KOPT-K1 (cell line): ENCODE results near the gene CHMP6.

ENCODE experiments used
- H3K27ac ChIP-seq: fragments of 200-600 bp; sonication (generic); 2 replicates; pipeline ENCODE4 v1.5.1; 2016; ENCODE audit warnings: antibody characterized with exemption, mild to moderate bottlenecking, low read depth, low read length; ENCODE audit not compliant: poor library complexity, severe bottlenecking
- H3K36me3 ChIP-seq: fragments of 200-600 bp; sonication (generic); 2 replicates; pipeline ENCODE4 v1.5.1; 2017; ENCODE audit warnings: antibody characterized with exemption, mild to moderate bottlenecking, low read length, moderate library complexity; ENCODE audit not compliant: insufficient read depth
- H3K9me3 ChIP-seq: fragments of 200-600 bp; sonication (generic); 2 replicates; pipeline ENCODE4 v1.5.1; 2017; ENCODE audit warnings: antibody characterized with exemption, low read length, mild to moderate bottlenecking; ENCODE audit not compliant: insufficient read depth, poor library complexity, severe bottlenecking

CHMP6 gene

GRCh38 chr17:80964544-80964856, 27.1 kb upstream of the CHMP6 start:
- no peak overlapping the region for H3K27ac ChIP-seq
- H3K36me3 ChIP-seq = peaks cover 64% of the 10 kb centered on the region
- no peaks in the 10 kb centered on the region for H3K9me3 ChIP-seq

GRCh38 chr17:80964859-80965580, 26.6 kb upstream of the CHMP6 start:
- Histone ChIP-seq H3K36me3 (peaks cover 59% of the 10 kb centered on the region), H3K9me3 (no peaks in the 10 kb centered on the region), H3K27ac (no peak overlapping the region)

GRCh38 chr17:80965606-80966005, 26.0 kb upstream of the CHMP6 start:
- Histone ChIP-seq H3K36me3 (peaks cover 53% of the 10 kb centered on the region), H3K27ac (no peak overlapping the region), H3K9me3 (no peaks in the 10 kb centered on the region)

GRCh38 chr17:80967404-80967872, 24.2 kb upstream of the CHMP6 start:
- no peak overlapping the region for H3K27ac ChIP-seq
- H3K36me3 ChIP-seq = peaks cover 35% of the 10 kb centered on the region
- H3K9me3 ChIP-seq = no peaks in the 10 kb centered on the region

GRCh38 chr17:80968602-80969029, 23.0 kb upstream of the CHMP6 start:
- Histone ChIP-seq H3K27ac (no peak overlapping the region), H3K36me3 (peaks cover 27% of the 10 kb centered on the region), H3K9me3 (no peaks in the 10 kb centered on the region)

GRCh38 chr17:80969030-80969673, 22.5 kb upstream of the CHMP6 start:
- H3K9me3 ChIP-seq = no peaks in the 10 kb centered on the region
- no peak overlapping the region for H3K27ac ChIP-seq
- H3K36me3 ChIP-seq = peaks cover 22% of the 10 kb centered on the region

- H3K27ac ChIP-seq = no peak overlapping the region
- H3K9me3 ChIP-seq = no peaks in the 10 kb centered on the region
- peaks cover 17% of the 10 kb centered on the region; the same call in 1 of the 2 replicates for H3K36me3 ChIP-seq
Observed at GRCh38 chr17:80969674-80970043, 22.0 kb upstream of the CHMP6 start.

- Histone ChIP-seq H3K27ac (no peak overlapping the region), H3K9me3 (no peaks in the 10 kb centered on the region), H3K36me3 (peaks cover 11% of the 10 kb centered on the region; the same call in 1 of the 2 replicates)
Observed at GRCh38 chr17:80970044-80970761, 21.4 kb upstream of the CHMP6 start.

GRCh38 chr17:80970762-80971703, 20.6 kb upstream of the CHMP6 start:
- Histone ChIP-seq H3K9me3 (no peaks in the 10 kb centered on the region), H3K36me3 (0 out of 2 replicates have a peak, but pooled peaks cover 5% of the 10 kb centered on the region), H3K27ac (no peak overlapping the region)

- Histone ChIP-seq H3K9me3 (no peaks in the 10 kb centered on the region), H3K27ac (no peak overlapping the region), H3K36me3 (no peaks in the 10 kb centered on the region)
Observed at GRCh38 chr17:80971704-80972304, 19.8 kb upstream of the CHMP6 start.

- no peaks in the 10 kb centered on the region for H3K36me3 ChIP-seq
- no peaks in the 10 kb centered on the region for H3K9me3 ChIP-seq
- H3K27ac ChIP-seq = no peak overlapping the region
Observed at GRCh38 chr17:80976701-80977100, 14.9 kb upstream of the CHMP6 start.

- H3K27ac ChIP-seq = no peak overlapping the region
- H3K9me3 ChIP-seq = no peaks in the 10 kb centered on the region
- no peaks in the 10 kb centered on the region for H3K36me3 ChIP-seq
Observed at GRCh38 chr17:80977172-80977571, 14.5 kb upstream of the CHMP6 start.

GRCh38 chr17:80978499-80979497, 12.8 kb upstream of the CHMP6 start:
- Histone ChIP-seq H3K27ac (no peak overlapping the region), H3K9me3 (no peaks in the 10 kb centered on the region), H3K36me3 (no peaks in the 10 kb centered on the region)
